ENCODE measurements around the gene HJV.
"Not testable (repeated sequence)": the region's sequence is repeated elsewhere in the genome, so short reads cannot be mapped to it uniquely, and the experiment has no call there.

GRCh38 chr1:146026650-146027049 lies 5.1 kb upstream of the HJV start:
- TF ChIP-seq CTCF (IDR thresholded peaks at IDR 0.05); ZFX (IDR thresholded peaks at IDR 0.05; ENCODE audit: borderline replicate concordance): not testable (repeated sequence)
